Hepatocyte (in vitro differentiated cells): ENCODE results near the gene SLC25A33.

Source experiments
- EZH2phosphoT487 ChIP-seq: fragments of 200-600 bp; sonication (generic); IDR thresholded peaks from one replicate; pipeline ENCODE4 v1.6.1; 2018; ENCODE audit warnings: antibody characterized with exemption, mild to moderate bottlenecking, low read depth, moderate library complexity; ENCODE audit not compliant: unreplicated experiment, severe bottlenecking
- TF ChIP-seq, protein P1 (sequence below): fragments of 200-600 bp; sonication (generic); IDR thresholded peaks from 2 replicates; pipeline ENCODE4 v1.5.1; 2016; ENCODE audit warnings: antibody characterized with exemption, mild to moderate bottlenecking; ENCODE audit not compliant: poor library complexity

DNA sequence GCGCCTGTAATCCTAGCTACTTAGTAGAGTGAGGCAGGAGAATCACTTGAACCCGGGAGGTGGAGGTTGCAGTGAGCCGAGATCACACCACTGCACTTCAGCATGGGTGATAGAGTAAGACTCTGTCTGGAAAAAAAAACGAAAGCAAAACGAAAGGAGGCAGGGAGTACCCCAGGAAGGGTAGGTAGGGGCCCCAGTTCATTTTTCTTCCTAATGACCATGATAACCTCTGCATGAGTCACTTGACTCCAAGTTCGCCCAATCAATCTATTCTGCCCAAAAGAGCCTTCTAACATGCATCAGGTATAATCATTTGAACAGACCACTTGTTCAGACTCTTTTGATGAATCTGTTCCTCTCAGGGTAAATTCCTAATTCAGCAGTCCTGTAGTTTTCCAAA lies 36.2 kb downstream of the SLC25A33 start:
- TF ChIP-seq, protein P1, sequence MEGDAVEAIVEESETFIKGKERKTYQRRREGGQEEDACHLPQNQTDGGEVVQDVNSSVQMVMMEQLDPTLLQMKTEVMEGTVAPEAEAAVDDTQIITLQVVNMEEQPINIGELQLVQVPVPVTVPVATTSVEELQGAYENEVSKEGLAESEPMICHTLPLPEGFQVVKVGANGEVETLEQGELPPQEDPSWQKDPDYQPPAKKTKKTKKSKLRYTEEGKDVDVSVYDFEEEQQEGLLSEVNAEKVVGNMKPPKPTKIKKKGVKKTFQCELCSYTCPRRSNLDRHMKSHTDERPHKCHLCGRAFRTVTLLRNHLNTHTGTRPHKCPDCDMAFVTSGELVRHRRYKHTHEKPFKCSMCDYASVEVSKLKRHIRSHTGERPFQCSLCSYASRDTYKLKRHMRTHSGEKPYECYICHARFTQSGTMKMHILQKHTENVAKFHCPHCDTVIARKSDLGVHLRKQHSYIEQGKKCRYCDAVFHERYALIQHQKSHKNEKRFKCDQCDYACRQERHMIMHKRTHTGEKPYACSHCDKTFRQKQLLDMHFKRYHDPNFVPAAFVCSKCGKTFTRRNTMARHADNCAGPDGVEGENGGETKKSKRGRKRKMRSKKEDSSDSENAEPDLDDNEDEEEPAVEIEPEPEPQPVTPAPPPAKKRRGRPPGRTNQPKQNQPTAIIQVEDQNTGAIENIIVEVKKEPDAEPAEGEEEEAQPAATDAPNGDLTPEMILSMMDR: no peak
- no peak for TF ChIP-seq EZH2phosphoT487
